Measurements from ENCODE around the gene MIA3. TPM values are rescaled to one million over a fixed set of nuclear protein-coding genes. Genes with fewer than 3 reads are reported as not detected.

Gene MIA3
- total and polyA plus RNA-seq, 2 of the 4 experiments (the other 2 are of a cell fraction) = 35.0 to 45.4 TPM

DNA sequence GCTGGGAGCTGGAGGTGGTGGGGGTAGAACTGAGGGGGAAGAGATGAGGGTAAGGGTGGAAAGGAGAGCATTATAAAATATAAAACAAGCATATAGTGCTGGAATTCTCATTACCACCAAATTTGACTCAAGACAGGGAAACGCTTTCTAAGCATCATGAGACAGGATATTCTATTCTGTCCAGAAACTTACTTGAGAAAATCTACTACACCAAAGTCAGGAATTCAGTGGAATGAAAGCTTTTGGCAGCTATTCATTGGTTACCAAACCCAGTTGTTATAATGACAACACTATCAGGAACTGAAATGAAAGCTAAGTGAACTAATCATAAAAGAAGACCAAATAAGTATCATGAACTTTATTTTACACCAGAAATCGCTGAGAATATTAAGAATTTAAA is 79.9 kb downstream of the MIA3 start:
- Histone ChIP-seq H2AK9ac (replicated peaks; ENCODE audit: low read depth, low read length, poor library complexity) (no peak overlapping the region), H2BK20ac (ENCODE audit: low read depth, low read length) (no peak overlapping the region), H3K79me1 (ENCODE audit: low read depth in 1 of 2, low read length in 2 of 2) (peaks cover 12 to 31% of the 10 kb centered on the region in 2 experiments), H3K9me3 (ENCODE audit: control insufficient read depth, insufficient read depth, low read length) (no peaks in the 10 kb centered on the region), H3K36me3 (ENCODE audit: control insufficient read depth, insufficient read depth, low read length) (peaks cover 14% of the 10 kb centered on the region; the same call in 1 of the 2 replicates), H3K27me3 (ENCODE audit: control insufficient read depth, insufficient read depth, low read length) (no peaks in the 10 kb centered on the region), H2AFZ (replicated peaks; ENCODE audit: low read length, poor library complexity) (no peak overlapping the region), H2BK5ac (ENCODE audit: low read depth, low read length, poor library complexity, severe bottlenecking) (no peak overlapping the region), H2AK5ac (ENCODE audit: low read depth, low read length) (no peak overlapping the region), H2BK120ac (ENCODE audit: low read depth, low read length) (no peak overlapping the region), H3K18ac (ENCODE audit: low read depth, low read length) (no peak overlapping the region), H3K4ac (ENCODE audit: low read depth, low read length) (no peak overlapping the region), H4K91ac (ENCODE audit: insufficient read depth, low read depth, low read length) (no peak overlapping the region), H4K20me1 (ENCODE audit: insufficient read depth, low read length) (no peaks in the 10 kb centered on the region), H3K56ac (ENCODE audit: extremely low read depth, insufficient read depth, low read length) (no peak overlapping the region), H3K4me3 (ENCODE audit: insufficient read depth, low read depth, low read length) (no peak overlapping the region), H3K4me1 (ENCODE audit: control insufficient read depth, insufficient read depth, low read length) (no peaks in the 10 kb centered on the region), H3K23ac (ENCODE audit: low read depth, low read length) (no peak overlapping the region), H2BK15ac (ENCODE audit: low read depth, low read length) (no peak overlapping the region), H3K14ac (replicated peaks; ENCODE audit: low read depth, low read length) (no peak overlapping the region), H3K27ac (ENCODE audit: insufficient read depth, low read length) (peak overlapping the region; percentile 13; the same call in 1 of the 2 replicates), H4K8ac (ENCODE audit: low read depth in 2 of 2, low read length in 2 of 2) (no peak overlapping the region), H3K9me1 (ENCODE audit: insufficient read depth, low read length) (no peaks in the 10 kb centered on the region), H4K5ac (ENCODE audit: low read depth, low read length) (no peak overlapping the region), H3K9ac (ENCODE audit: low read depth, low read length) (no peak overlapping the region), H3K4me2 (ENCODE audit: low read depth, low read length) (no peak overlapping the region)
- in situ Hi-C loops (cut with MboI; ENCODE audit: low sequenced_read_pairs) (no loop called here), intact Hi-C loops (cut with micrococcal nuclease) (no loop called here), dilution Hi-C loops (cut with HindIII; ENCODE audit: low sequenced_read_pairs, unreplicated experiment) (no loop called here)
- peak; percentile 62 for ATAC-seq (ENCODE audit: low read depth)
- WGBS, 2 experiments (ENCODE audit: extremely low coverage in 2 of 2, insufficient read length in 1 of 2) = 100% methylated on average over 1 of the region's 2 CpGs; no CpG with 5 or more reads in 1 of the 2 experiments
- BruUV-seq (replicated peaks) = no TSS peak
- POLR2A ChIA-PET (ENCODE audit: unreplicated experiment) = no interaction called here
- CTCF ChIA-PET = interaction anchor here (0.7 kb wide), 1 partner anchor 62 kb away, joined by 3 read pairs; no protein-coding TSS in a partner anchor
- peak; percentile 56 for DNase-seq
- no peak for TF ChIP-seq BHLHE40 (IDR thresholded peaks at IDR 0.05; ENCODE audit: low read depth, low read length)
- TF ChIP-seq SMC3 (IDR thresholded peaks at IDR 0.05; ENCODE audit: low read depth, low read length) = no peak
- no peak for TF ChIP-seq RFX5 (IDR thresholded peaks at IDR 0.05; ENCODE audit: low read depth, low read length)
- TF ChIP-seq CEBPB (IDR thresholded peaks at IDR 0.05; ENCODE audit: low read depth, low read length) = no peak
- no peak for TF ChIP-seq CHD1 (IDR thresholded peaks at IDR 0.05; ENCODE audit: low read depth, low read length)
